ENCODE data around the gene COPS3. TPM values are rescaled to one million over a fixed set of nuclear protein-coding genes. Genes with fewer than 3 reads are reported as not detected.

COPS3 gene
- total and polyA plus RNA-seq, 2 of the 4 experiments (the other 2 are of a cell fraction), result 71.4 to 144 TPM

GRCh38 chr17:17325816-17326215 lies 44.8 kb upstream of the COPS3 start:
- CTCF ChIA-PET, result no interaction called here
- no peaks in the 10 kb centered on the region for H3K9me1 ChIP-seq (ENCODE audit: insufficient read depth, low read length)
- no peak overlapping the region for H3K18ac ChIP-seq (ENCODE audit: low read depth, low read length)
- no peak overlapping the region for H2BK5ac ChIP-seq (ENCODE audit: low read depth, low read length, poor library complexity, severe bottlenecking)
- no peak overlapping the region for H3K27ac ChIP-seq (ENCODE audit: insufficient read depth, low read length)
- H3K9ac ChIP-seq (ENCODE audit: low read depth, low read length), result no peak overlapping the region
- no CpG with 5 or more reads among the region's 9 CpGs for WGBS, 2 experiments (ENCODE audit: extremely low coverage in 2 of 2, insufficient read length in 1 of 2)
- no peak for ATAC-seq (ENCODE audit: low read depth)
- no peak overlapping the region for H2AFZ ChIP-seq (replicated peaks; ENCODE audit: low read length, poor library complexity)
- H3K14ac ChIP-seq (replicated peaks; ENCODE audit: low read depth, low read length), result no peak overlapping the region
- H2BK15ac ChIP-seq (ENCODE audit: low read depth, low read length), result no peak overlapping the region
- no peak overlapping the region for H3K23ac ChIP-seq (ENCODE audit: low read depth, low read length)
- no peak overlapping the region for H3K4me2 ChIP-seq (ENCODE audit: low read depth, low read length)
- no peak overlapping the region for H3K4me3 ChIP-seq (ENCODE audit: insufficient read depth, low read depth, low read length)
- no peaks in the 10 kb centered on the region for H3K9me3 ChIP-seq (ENCODE audit: control insufficient read depth, insufficient read depth, low read length)
- H4K8ac ChIP-seq (ENCODE audit: low read depth in 2 of 2, low read length in 2 of 2), result no peak overlapping the region
- H2BK20ac ChIP-seq (ENCODE audit: low read depth, low read length), result no peak overlapping the region
- no peak for TF ChIP-seq CEBPB (IDR thresholded peaks at IDR 0.05; ENCODE audit: low read depth, low read length)
- TF ChIP-seq CHD1 (IDR thresholded peaks at IDR 0.05; ENCODE audit: low read depth, low read length), result no peak
- no peak for TF ChIP-seq MXI1 (IDR thresholded peaks at IDR 0.05; ENCODE audit: borderline replicate concordance, low read depth, low read length)
- no peak for TF ChIP-seq POLR2A (IDR thresholded peaks at IDR 0.05; ENCODE audit: low read depth, low read length)
- TF ChIP-seq RFX5 (IDR thresholded peaks at IDR 0.05; ENCODE audit: low read depth, low read length), result no peak
- TF ChIP-seq BHLHE40 (IDR thresholded peaks at IDR 0.05; ENCODE audit: low read depth, low read length), result no peak
- TF ChIP-seq RAD21 (IDR thresholded peaks at IDR 0.05; ENCODE audit: low read length), result no peak
- no peak for TF ChIP-seq FOS (IDR thresholded peaks at IDR 0.05; ENCODE audit: low read depth, low read length)
- no peak for TF ChIP-seq ELK1 (IDR thresholded peaks at IDR 0.05; ENCODE audit: borderline replicate concordance, low read depth, low read length)
- TF ChIP-seq MAZ (IDR thresholded peaks at IDR 0.05; ENCODE audit: borderline replicate concordance, low read depth, low read length), result no peak
- no peak for TF ChIP-seq RCOR1 (IDR thresholded peaks at IDR 0.05; ENCODE audit: insufficient replicate concordance, low read length)
- no peak for TF ChIP-seq CTCF (conservative IDR thresholded peaks at IDR 0.05; ENCODE audit: low read depth, low read length)
- TF ChIP-seq MAFK (IDR thresholded peaks at IDR 0.05; ENCODE audit: low read depth, low read length), result no peak
- no peak for TF ChIP-seq USF2 (IDR thresholded peaks at IDR 0.05; ENCODE audit: low read depth, low read length)
- no peak for TF ChIP-seq SMC3 (IDR thresholded peaks at IDR 0.05; ENCODE audit: low read depth, low read length)
- in situ Hi-C loops (cut with MboI; ENCODE audit: low sequenced_read_pairs) (no loop called here), intact Hi-C loops (cut with micrococcal nuclease) (no loop called here), dilution Hi-C loops (cut with HindIII; ENCODE audit: low sequenced_read_pairs, unreplicated experiment) (no loop called here)
- no TSS peak for BruUV-seq (replicated peaks)
- no peaks in the 10 kb centered on the region for H3K79me1 ChIP-seq (ENCODE audit: low read depth in 1 of 2, low read length in 2 of 2)
- H2AK9ac ChIP-seq (replicated peaks; ENCODE audit: low read depth, low read length, poor library complexity), result no peak overlapping the region
- POLR2A ChIA-PET (ENCODE audit: unreplicated experiment), result no interaction called here
- no peaks in the 10 kb centered on the region for H3K4me1 ChIP-seq (ENCODE audit: control insufficient read depth, insufficient read depth, low read length)
- H4K5ac ChIP-seq (ENCODE audit: low read depth, low read length), result no peak overlapping the region
- no peak overlapping the region for H3K56ac ChIP-seq (ENCODE audit: extremely low read depth, insufficient read depth, low read length)
- H4K20me1 ChIP-seq (ENCODE audit: insufficient read depth, low read length), result no peaks in the 10 kb centered on the region
- H2AK5ac ChIP-seq (ENCODE audit: low read depth, low read length), result no peak overlapping the region
- DNase-seq, result no peak
- H3K36me3 ChIP-seq (ENCODE audit: control insufficient read depth, insufficient read depth, low read length), result no peaks in the 10 kb centered on the region
- H4K91ac ChIP-seq (ENCODE audit: insufficient read depth, low read depth, low read length), result no peak overlapping the region
- H3K27me3 ChIP-seq (ENCODE audit: control insufficient read depth, insufficient read depth, low read length), result peaks cover 8% of the 10 kb centered on the region
- H2BK120ac ChIP-seq (ENCODE audit: low read depth, low read length), result no peak overlapping the region
- no peak overlapping the region for H3K4ac ChIP-seq (ENCODE audit: low read depth, low read length)
